Activated naive CD8-positive, alpha-beta T cell treated with anti-CD3 and anti-CD28 coated beads, Interleukin-2, amount 10 ng/mL, durations not matched to agents 7 days and 5 days (primary cell): ENCODE measurements around the gene TEKTIP1. TPM values are rescaled to one million over a fixed set of nuclear protein-coding genes. Genes with fewer than 3 reads are reported as not detected.
A peak's percentile ranks its signal among the peaks of the same experiment; 100 is the strongest.

Experiments used
- ATAC-seq: fragments of 150-1000 bp; cut with Tn5 transposase; one replicate; pipeline ENCODE4 v1.10.0; 2021; ENCODE audit warnings: low read depth, moderate library complexity
- POLR2A ChIA-PET: fragments of 350-600 bp; sonication (Branson Sonifier 250); formaldehyde crosslinking; loops from one replicate; lab custom pipeline; 2021; ENCODE audit warnings: antibody characterized with exemption; lab: Charles Lee
- DNase-seq: peaks from one replicate; pipeline ENCODE4 v3.0.0; 2021
- H3K27ac Mint-ChIP-seq: one replicate; pipeline ENCODE4 v1.8.0; 2022; ENCODE audit warnings: mild to moderate bottlenecking, mixed read lengths
- H3K27me3 Mint-ChIP-seq: one replicate; pipeline ENCODE4 v1.8.0; 2022; ENCODE audit warnings: mild to moderate bottlenecking, moderate library complexity, mixed read lengths
- H3K36me3 Mint-ChIP-seq: one replicate; pipeline ENCODE4 v1.8.0; 2021; ENCODE audit warnings: mild to moderate bottlenecking, mixed read lengths
- H3K4me1 Mint-ChIP-seq: one replicate; pipeline ENCODE4 v1.8.0; 2021; ENCODE audit warnings: mixed read lengths
- H3K4me3 Mint-ChIP-seq: one replicate; pipeline ENCODE4 v1.8.0; 2022; ENCODE audit warnings: mild to moderate bottlenecking, moderate library complexity, mixed read lengths
- H3K9me3 Mint-ChIP-seq: one replicate; pipeline ENCODE4 v1.8.0; 2021; ENCODE audit warnings: mixed read lengths
- total RNA-seq, 2 experiments: library from RNA; stranded (reverse); gene quantifications; one replicate each; pipeline ENCODE4 v1.2.3, GENCODE V29; 2021

The TEKTIP1 gene
- total RNA-seq, 2 experiments from 2014 or later: 11.4 to 13.9 TPM

GRCh38 chr19:3543150-3544057 lies 4.4 kb downstream of the TEKTIP1 start:
- Mint-ChIP-seq H3K36me3 (peaks cover 9% of the 10 kb centered on the region), H3K27ac (no peak overlapping the region), H3K4me1 (peaks cover 5% of the 10 kb centered on the region), H3K9me3 (no peaks in the 10 kb centered on the region), H3K27me3 (no peaks in the 10 kb centered on the region), H3K4me3 (no peak overlapping the region)
- ATAC-seq: no peak
- no peak for DNase-seq
- POLR2A ChIA-PET: no interaction called here

DNA sequence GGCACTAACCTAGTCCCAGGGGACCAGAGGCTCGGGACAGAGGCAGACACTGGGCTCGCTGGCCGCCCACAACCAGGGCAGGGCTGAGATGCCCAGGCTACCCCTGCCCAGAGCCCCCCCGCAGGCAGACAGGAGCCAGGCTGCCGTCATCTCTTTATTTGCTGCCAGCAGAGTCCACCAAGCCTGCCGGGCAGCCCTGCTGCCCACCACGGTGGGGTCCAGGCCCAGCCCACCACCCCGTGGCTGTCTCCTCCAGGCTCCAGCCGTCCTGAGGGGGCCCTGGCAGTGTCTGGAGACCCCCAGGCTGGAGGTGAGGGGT lies 5.0 kb downstream of the TEKTIP1 start:
- Mint-ChIP-seq H3K9me3 (no peaks in the 10 kb centered on the region), H3K27ac (no peak overlapping the region), H3K27me3 (no peaks in the 10 kb centered on the region), H3K36me3 (peaks cover 9% of the 10 kb centered on the region), H3K4me1 (peaks cover 5% of the 10 kb centered on the region), H3K4me3 (no peak overlapping the region)
- no peak for DNase-seq
- POLR2A ChIA-PET: no interaction called here
- no peak for ATAC-seq

- peak; percentile 58 for ATAC-seq
- DNase-seq: peak; percentile 90
- POLR2A ChIA-PET: interaction anchor here (0.6 to 0.9 kb wide), 2 partner anchors 29 to 1287 kb away, joined by 3 read pairs; no protein-coding TSS in a partner anchor
- Mint-ChIP-seq H3K4me3 (no peak overlapping the region), H3K9me3 (no peaks in the 10 kb centered on the region), H3K27me3 (no peaks in the 10 kb centered on the region), H3K36me3 (peaks cover 5% of the 10 kb centered on the region), H3K4me1 (peaks cover 5% of the 10 kb centered on the region), H3K27ac (peak overlapping the region; percentile 86)
Measured at GRCh38 chr19:3544742-3545668, 6.0 kb downstream of the TEKTIP1 start.

DNA sequence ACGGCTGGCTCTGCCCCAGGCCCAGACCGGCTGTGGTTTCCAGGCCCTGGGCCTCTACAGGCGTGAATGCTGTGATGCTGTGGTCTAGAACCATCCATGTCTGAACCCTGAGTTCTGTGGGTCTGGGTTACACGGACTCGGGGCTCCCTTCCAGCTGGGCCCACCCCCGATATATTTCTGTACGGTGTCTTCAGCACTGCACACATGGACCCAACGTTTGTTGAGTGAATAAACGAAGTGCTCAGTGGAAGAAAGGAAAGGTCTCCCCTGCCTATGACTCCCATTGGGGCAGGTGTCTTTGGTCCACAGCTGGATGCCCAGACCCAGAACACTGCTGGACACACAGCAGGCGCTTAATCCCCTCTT lies 6.7 kb downstream of the TEKTIP1 start:
- no peaks in the 10 kb centered on the region for H3K27me3 Mint-ChIP-seq
- H3K9me3 Mint-ChIP-seq: no peaks in the 10 kb centered on the region
- ATAC-seq (no peak), DNase-seq (no peak)
- H3K27ac Mint-ChIP-seq: peak overlapping the region; percentile 71
- no peak overlapping the region for H3K4me3 Mint-ChIP-seq
- peaks cover 4% of the 10 kb centered on the region for H3K36me3 Mint-ChIP-seq
- H3K4me1 Mint-ChIP-seq: peaks cover 5% of the 10 kb centered on the region
- POLR2A ChIA-PET: interaction anchor here (0.6 to 0.9 kb wide), 2 partner anchors 28 to 1288 kb away, joined by 3 read pairs; no protein-coding TSS in a partner anchor

DNA sequence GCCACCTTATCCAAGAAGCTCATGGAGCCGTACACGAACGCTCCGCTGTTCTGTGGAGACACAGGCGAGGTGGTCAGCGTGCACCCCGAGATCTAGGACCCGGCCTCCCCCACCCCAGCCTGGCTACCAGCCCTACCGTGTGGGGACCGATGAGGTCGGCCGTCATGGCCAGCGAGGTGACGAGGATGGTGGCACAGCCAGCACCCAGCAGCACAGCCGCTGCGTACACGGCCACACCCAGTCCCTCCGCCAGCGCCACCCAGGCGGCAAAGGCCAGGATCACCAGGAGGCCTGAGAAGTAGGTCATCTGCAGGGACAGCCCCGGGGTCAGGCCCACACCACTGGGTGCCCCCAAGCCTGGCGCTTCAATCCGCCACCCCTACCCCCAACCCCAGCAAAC lies 7.1 kb downstream of the TEKTIP1 start:
- POLR2A ChIA-PET: interaction anchor here (1.3 kb wide), 1 partner anchor 11 kb away, joined by 4 read pairs; the partner anchor contains the start of gene MFSD12
- H3K4me1 Mint-ChIP-seq: peaks cover 5% of the 10 kb centered on the region
- peaks cover 6% of the 10 kb centered on the region for H3K36me3 Mint-ChIP-seq
- no peaks in the 10 kb centered on the region for H3K9me3 Mint-ChIP-seq
- ATAC-seq (no peak), DNase-seq (no peak)
- no peaks in the 10 kb centered on the region for H3K27me3 Mint-ChIP-seq
- H3K27ac Mint-ChIP-seq: peak overlapping the region; percentile 71
- H3K4me3 Mint-ChIP-seq: no peak overlapping the region

DNA sequence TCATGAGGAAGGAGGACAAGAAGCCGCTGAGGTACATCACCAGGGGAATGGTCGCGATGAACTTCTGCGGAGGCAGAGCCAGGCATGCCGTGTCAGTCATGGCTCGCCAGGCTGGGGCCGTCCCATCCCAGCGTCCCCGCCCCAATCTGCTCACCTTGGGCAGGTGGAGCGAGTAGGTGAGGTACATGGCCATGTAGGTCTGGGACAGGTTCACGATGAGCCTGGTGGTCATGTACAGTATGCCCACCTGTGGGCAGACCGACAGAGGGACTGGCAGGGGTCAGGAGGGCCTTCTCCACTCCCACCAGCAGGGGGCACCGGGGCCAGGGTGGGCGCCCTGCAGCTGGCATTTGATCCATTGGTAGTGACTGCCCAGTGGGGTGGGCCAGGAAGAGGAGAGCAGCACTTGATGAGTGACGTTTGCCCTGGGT lies 8.3 kb downstream of the TEKTIP1 start:
- Mint-ChIP-seq H3K27me3 (no peaks in the 10 kb centered on the region), H3K4me3 (no peak overlapping the region), H3K27ac (no peak overlapping the region), H3K36me3 (peaks cover 6% of the 10 kb centered on the region), H3K9me3 (no peaks in the 10 kb centered on the region), H3K4me1 (peaks cover 8% of the 10 kb centered on the region)
- no peak for ATAC-seq
- DNase-seq: peak; percentile 51
- POLR2A ChIA-PET: interaction anchor here (1.3 kb wide), 1 partner anchor 10 kb away, joined by 4 read pairs; the partner anchor contains the start of gene MFSD12

- H3K9me3 Mint-ChIP-seq: no peaks in the 10 kb centered on the region
- POLR2A ChIA-PET: no interaction called here
- no peaks in the 10 kb centered on the region for H3K27me3 Mint-ChIP-seq
- DNase-seq (no peak), ATAC-seq (no peak)
- peaks cover 6% of the 10 kb centered on the region for H3K36me3 Mint-ChIP-seq
- no peak overlapping the region for H3K27ac Mint-ChIP-seq
- no peak overlapping the region for H3K4me3 Mint-ChIP-seq
- peaks cover 11% of the 10 kb centered on the region for H3K4me1 Mint-ChIP-seq
Measured at GRCh38 chr19:3547767-3548282, 8.9 kb downstream of the TEKTIP1 start.

- POLR2A ChIA-PET: interaction anchor here (0.6 kb wide), 1 partner anchor 1281 kb away, joined by 6 read pairs; no protein-coding TSS in a partner anchor
- H3K4me1 Mint-ChIP-seq: peaks cover 15% of the 10 kb centered on the region
- no peak overlapping the region for H3K27ac Mint-ChIP-seq
- DNase-seq (no peak), ATAC-seq (no peak)
- no peaks in the 10 kb centered on the region for H3K27me3 Mint-ChIP-seq
- H3K9me3 Mint-ChIP-seq: no peaks in the 10 kb centered on the region
- peaks cover 6% of the 10 kb centered on the region for H3K36me3 Mint-ChIP-seq
- no peak overlapping the region for H3K4me3 Mint-ChIP-seq
Measured at GRCh38 chr19:3548606-3549005, 9.6 kb downstream of the TEKTIP1 start.

- Mint-ChIP-seq H3K4me3 (no peak overlapping the region), H3K4me1 (peaks cover 20% of the 10 kb centered on the region), H3K27me3 (no peaks in the 10 kb centered on the region), H3K36me3 (peaks cover 6% of the 10 kb centered on the region), H3K9me3 (no peaks in the 10 kb centered on the region), H3K27ac (no peak overlapping the region)
- ATAC-seq: no peak
- POLR2A ChIA-PET: no interaction called here
- no peak for DNase-seq
Measured at GRCh38 chr19:3549816-3550215, 10.8 kb downstream of the TEKTIP1 start.

- peak overlapping the region; percentile 30 for H3K27ac Mint-ChIP-seq
- H3K36me3 Mint-ChIP-seq: peaks cover 2% of the 10 kb centered on the region
- POLR2A ChIA-PET: no interaction called here
Measured at GRCh38 chr19:3550947-3551791, 12.2 kb downstream of the TEKTIP1 start.

DNA sequence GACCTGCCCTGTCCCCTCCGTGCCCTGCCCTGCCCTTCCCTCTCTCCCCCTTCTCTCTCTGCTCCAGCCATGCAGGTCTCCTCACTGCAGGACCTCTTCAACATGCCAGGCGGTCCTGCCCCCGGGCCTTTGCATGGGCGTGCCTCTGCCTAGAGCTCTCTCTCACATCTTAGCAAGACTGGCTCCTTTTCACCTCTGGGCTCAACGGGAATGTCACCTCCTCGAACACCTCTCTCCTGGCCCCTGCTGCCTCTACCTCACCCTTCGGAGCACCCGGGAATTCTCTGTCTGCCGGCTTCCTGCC lies 12.8 kb downstream of the TEKTIP1 start:
- Mint-ChIP-seq H3K4me1 (peaks cover 32% of the 10 kb centered on the region), H3K4me3 (no peak overlapping the region), H3K27me3 (no peaks in the 10 kb centered on the region), H3K9me3 (no peaks in the 10 kb centered on the region), H3K36me3 (peaks cover 2% of the 10 kb centered on the region), H3K27ac (peak overlapping the region; percentile 30)
- ATAC-seq (no peak), DNase-seq (no peak)
- POLR2A ChIA-PET: no interaction called here

More at GRCh38 chr19:3550947-3551791, 12.2 kb downstream of the TEKTIP1 start:
- H3K4me1 Mint-ChIP-seq: peaks cover 26% of the 10 kb centered on the region
- H3K9me3 Mint-ChIP-seq: no peaks in the 10 kb centered on the region
- H3K27me3 Mint-ChIP-seq: no peaks in the 10 kb centered on the region
- H3K4me3 Mint-ChIP-seq: no peak overlapping the region
- no peak for ATAC-seq
- no peak for DNase-seq

- DNase-seq: peak; percentile 55
- POLR2A ChIA-PET: interaction anchor here (0.6 to 1.4 kb wide), 11 partner anchors 12 to 1302 kb away, joined by 3 to 8 read pairs (median 3); partner anchors contain the start of genes APBA3 and DAPK3
- Mint-ChIP-seq H3K9me3 (no peaks in the 10 kb centered on the region), H3K27ac (peak overlapping the region; percentile 95), H3K4me1 (peaks cover 36% of the 10 kb centered on the region), H3K27me3 (no peaks in the 10 kb centered on the region), H3K36me3 (peaks cover 2% of the 10 kb centered on the region), H3K4me3 (peak overlapping the region; percentile 80)
- ATAC-seq: peak; percentile 40
Measured at GRCh38 chr19:3554254-3555083, 15.5 kb downstream of the TEKTIP1 start.
